HEK293 (cell line): Measurements from ENCODE around the gene RNF144B.

ENCODE experiments used
- BCL11A ChIP-seq: fragments of 450-650 bp; formaldehyde crosslinking; IDR thresholded peaks from 2 replicates; pipeline ENCODE4 v1.5.1; 2016; ENCODE audit warnings: low read depth, missing biosample characterization, missing genetic modification characterization
- CTCF ChIP-seq: fragments of 450-650 bp; formaldehyde crosslinking; IDR thresholded peaks from 2 replicates; pipeline ENCODE4 v1.5.1; 2016; ENCODE audit warnings: missing biosample characterization, missing genetic modification characterization
- KLF1 ChIP-seq: fragments of 450-650 bp; formaldehyde crosslinking; IDR thresholded peaks from 2 replicates; pipeline ENCODE4 v1.5.1; 2016; ENCODE audit warnings: missing biosample characterization, missing genetic modification characterization
- ZBTB11 ChIP-seq: fragments of 450-650 bp; formaldehyde crosslinking; conservative IDR thresholded peaks from 2 replicates; pipeline ENCODE4 v1.5.1; 2016; ENCODE audit warnings: low read depth, missing biosample characterization, missing genetic modification characterization
- ZBTB8A ChIP-seq: fragments of 450-650 bp; formaldehyde crosslinking; IDR thresholded peaks from 2 replicates; pipeline ENCODE4 v1.5.1; 2016; ENCODE audit warnings: missing biosample characterization, missing genetic modification characterization
- ZNF274 ChIP-seq, 2 experiments: fragments of 200-500 bp in 1 of 2; fragments of 450-650 bp in 1 of 2; sonication (Bioruptor generic) in 1 of 2; formaldehyde crosslinking in 1 of 2; IDR thresholded peaks; 2 replicates each; pipeline versions ENCODE4 v1.5.1 to v1.6.1; 2014 to 2016; ENCODE audit warnings: borderline replicate concordance in 1 of 2, inconsistent platforms in 1 of 2, low read length in 1 of 2, missing biosample characterization in 1 of 2, missing genetic modification characterization in 1 of 2
- ZNF280C ChIP-seq: fragments of 450-650 bp; formaldehyde crosslinking; IDR thresholded peaks from 2 replicates; pipeline ENCODE4 v1.5.1; 2016; ENCODE audit warnings: missing biosample characterization, missing genetic modification characterization
- ZNF311 ChIP-seq: fragments of 450-650 bp; formaldehyde crosslinking; IDR thresholded peaks from 2 replicates; pipeline ENCODE4 v1.5.1; 2017; ENCODE audit warnings: missing biosample characterization, missing genetic modification characterization, borderline replicate concordance
- ZNF580 ChIP-seq: fragments of 450-650 bp; formaldehyde crosslinking; IDR thresholded peaks from 2 replicates; pipeline ENCODE4 v1.5.1; 2016; ENCODE audit warnings: missing biosample characterization, missing genetic modification characterization
- ZNF624 ChIP-seq: fragments of 450-650 bp; formaldehyde crosslinking; IDR thresholded peaks from 2 replicates; pipeline ENCODE4 v1.5.1; 2017; ENCODE audit warnings: missing biosample characterization, missing genetic modification characterization
- ZNF639 ChIP-seq: fragments of 450-650 bp; formaldehyde crosslinking; IDR thresholded peaks from 2 replicates; pipeline ENCODE4 v1.5.1; 2016; ENCODE audit warnings: missing biosample characterization, missing genetic modification characterization
- ZSCAN23 ChIP-seq: fragments of 450-650 bp; formaldehyde crosslinking; IDR thresholded peaks from 2 replicates; pipeline ENCODE4 v1.5.1; 2016; ENCODE audit warnings: missing biosample characterization, missing genetic modification characterization
- ZXDB ChIP-seq: fragments of 450-650 bp; formaldehyde crosslinking; IDR thresholded peaks from 2 replicates; pipeline ENCODE4 v1.5.1; 2016; ENCODE audit warnings: missing biosample characterization, missing genetic modification characterization

- TF ChIP-seq CTCF, result no peak
- no peak for TF ChIP-seq ZNF624 (tag by site-specific recombination)
- TF ChIP-seq ZBTB11 (tag by site-specific recombination), result no peak
- no peak for TF ChIP-seq BCL11A
- TF ChIP-seq KLF1 (tag by site-specific recombination), result no peak
- no peak for TF ChIP-seq ZXDB (tag by site-specific recombination)
- TF ChIP-seq ZNF580 (tag by site-specific recombination), result no peak
- TF ChIP-seq ZNF639 (tag by site-specific recombination), result no peak
- TF ChIP-seq ZNF311 (tag by site-specific recombination), result no peak
- TF ChIP-seq ZSCAN23, result no peak
- TF ChIP-seq ZBTB8A (tag by site-specific recombination), result no peak
- TF ChIP-seq ZNF280C (tag by site-specific recombination), result no peak
- no peak for TF ChIP-seq ZNF274 (IDR thresholded peaks at IDR 0.05; ENCODE audit: low read length)
- no peak for TF ChIP-seq ZNF274 (tag by site-specific recombination; IDR thresholded peaks at IDR 0.05; ENCODE audit: borderline replicate concordance)
Observed at GRCh38 chr6:18467741-18468502, 80.8 kb downstream of the RNF144B start.
